Measurements from ENCODE around the gene PRKG2. TPM values are rescaled to one million over a fixed set of nuclear protein-coding genes. Genes with fewer than 3 reads are reported as not detected.
A peak's percentile ranks its signal among the peaks of the same experiment; 100 is the strongest.
"Not testable (repeated sequence)": the region's sequence is repeated elsewhere in the genome, so short reads cannot be mapped to it uniquely, and the experiment has no call there.

PRKG2 gene
- total RNA-seq, 1 experiment from 2014 or later: 2.2 TPM

GRCh38 chr4:81197864-81198524 lies 17.0 kb downstream of the PRKG2 start:
- no peaks in the 10 kb centered on the region for H3K27me3 ChIP-seq (ENCODE audit: control insufficient read depth, insufficient read depth, low read length)
- no peak overlapping the region for H3K4me3 ChIP-seq (ENCODE audit: insufficient read depth, low read depth, low read length)
- no peaks in the 10 kb centered on the region for H3K36me3 ChIP-seq (replicated peaks; ENCODE audit: control insufficient read depth, insufficient read depth, low read length)
- no peak for DNase-seq

- DNase-seq: no peak
- no peaks in the 10 kb centered on the region for H3K36me3 ChIP-seq (replicated peaks; ENCODE audit: control insufficient read depth, insufficient read depth, low read length)
- no peaks in the 10 kb centered on the region for H3K27me3 ChIP-seq (ENCODE audit: control insufficient read depth, insufficient read depth, low read length)
- no peak overlapping the region for H3K4me3 ChIP-seq (ENCODE audit: insufficient read depth, low read depth, low read length)
Measured at GRCh38 chr4:81196126-81196650, 18.8 kb downstream of the PRKG2 start.

GRCh38 chr4:81195475-81195874 lies 19.5 kb downstream of the PRKG2 start:
- Histone ChIP-seq H3K27me3 (ENCODE audit: control insufficient read depth, insufficient read depth, low read length) (no peaks in the 10 kb centered on the region), H3K4me3 (ENCODE audit: insufficient read depth, low read depth, low read length) (no peak overlapping the region), H3K36me3 (replicated peaks; ENCODE audit: control insufficient read depth, insufficient read depth, low read length) (no peaks in the 10 kb centered on the region)
- DNase-seq: no peak

- no peaks in the 10 kb centered on the region for H3K36me3 ChIP-seq (replicated peaks; ENCODE audit: control insufficient read depth, insufficient read depth, low read length)
- H3K4me3 ChIP-seq (ENCODE audit: insufficient read depth, low read depth, low read length): no peak overlapping the region
- no peak for DNase-seq
- no peaks in the 10 kb centered on the region for H3K27me3 ChIP-seq (ENCODE audit: control insufficient read depth, insufficient read depth, low read length)
Measured at GRCh38 chr4:81194286-81194685, 20.7 kb downstream of the PRKG2 start.

GRCh38 chr4:81180916-81181315 lies 34.1 kb downstream of the PRKG2 start:
- no peaks in the 10 kb centered on the region for H3K27me3 ChIP-seq (ENCODE audit: control insufficient read depth, insufficient read depth, low read length)
- no peak overlapping the region for H3K4me3 ChIP-seq (ENCODE audit: insufficient read depth, low read depth, low read length)
- no peak for DNase-seq
- no peaks in the 10 kb centered on the region for H3K36me3 ChIP-seq (replicated peaks; ENCODE audit: control insufficient read depth, insufficient read depth, low read length)

GRCh38 chr4:81179326-81179725 lies 35.7 kb downstream of the PRKG2 start:
- Histone ChIP-seq H3K27me3 (ENCODE audit: control insufficient read depth, insufficient read depth, low read length) (no peaks in the 10 kb centered on the region), H3K36me3 (replicated peaks; ENCODE audit: control insufficient read depth, insufficient read depth, low read length) (no peaks in the 10 kb centered on the region), H3K4me3 (ENCODE audit: insufficient read depth, low read depth, low read length) (no peak overlapping the region)
- DNase-seq: no peak

GRCh38 chr4:81173213-81173612 lies 41.8 kb downstream of the PRKG2 start:
- Histone ChIP-seq H3K27me3 (ENCODE audit: control insufficient read depth, insufficient read depth, low read length) (no peaks in the 10 kb centered on the region), H3K4me3 (ENCODE audit: insufficient read depth, low read depth, low read length) (no peak overlapping the region), H3K36me3 (replicated peaks; ENCODE audit: control insufficient read depth, insufficient read depth, low read length) (no peaks in the 10 kb centered on the region)
- DNase-seq: no peak

GRCh38 chr4:81166458-81167160 lies 48.4 kb downstream of the PRKG2 start:
- no peak overlapping the region for H3K4me3 ChIP-seq (ENCODE audit: insufficient read depth, low read depth, low read length)
- H3K27me3 ChIP-seq (ENCODE audit: control insufficient read depth, insufficient read depth, low read length): no peaks in the 10 kb centered on the region
- DNase-seq: no peak
- no peaks in the 10 kb centered on the region for H3K36me3 ChIP-seq (replicated peaks; ENCODE audit: control insufficient read depth, insufficient read depth, low read length)

GRCh38 chr4:81165861-81166430 lies 49.1 kb downstream of the PRKG2 start:
- Histone ChIP-seq H3K36me3 (replicated peaks; ENCODE audit: control insufficient read depth, insufficient read depth, low read length) (no peaks in the 10 kb centered on the region), H3K27me3 (ENCODE audit: control insufficient read depth, insufficient read depth, low read length) (no peaks in the 10 kb centered on the region), H3K4me3 (ENCODE audit: insufficient read depth, low read depth, low read length) (no peak overlapping the region)
- DNase-seq: no peak

GRCh38 chr4:81164623-81165416 lies 50.2 kb downstream of the PRKG2 start:
- no peaks in the 10 kb centered on the region for H3K36me3 ChIP-seq (replicated peaks; ENCODE audit: control insufficient read depth, insufficient read depth, low read length)
- H3K4me3 ChIP-seq (ENCODE audit: insufficient read depth, low read depth, low read length): no peak overlapping the region
- DNase-seq: no peak
- no peaks in the 10 kb centered on the region for H3K27me3 ChIP-seq (ENCODE audit: control insufficient read depth, insufficient read depth, low read length)

- Histone ChIP-seq H3K36me3 (replicated peaks; ENCODE audit: control insufficient read depth, insufficient read depth, low read length) (no peaks in the 10 kb centered on the region), H3K4me3 (ENCODE audit: insufficient read depth, low read depth, low read length) (no peak overlapping the region), H3K27me3 (ENCODE audit: control insufficient read depth, insufficient read depth, low read length) (no peaks in the 10 kb centered on the region)
- DNase-seq: no peak
Measured at GRCh38 chr4:81164126-81164525, 50.9 kb downstream of the PRKG2 start.

- H3K27me3 ChIP-seq (ENCODE audit: control insufficient read depth, insufficient read depth, low read length): no peaks in the 10 kb centered on the region
- no peak for DNase-seq
- no peaks in the 10 kb centered on the region for H3K36me3 ChIP-seq (replicated peaks; ENCODE audit: control insufficient read depth, insufficient read depth, low read length)
- H3K4me3 ChIP-seq (ENCODE audit: insufficient read depth, low read depth, low read length): no peak overlapping the region
Measured at GRCh38 chr4:81162752-81163458, 52.1 kb downstream of the PRKG2 start.

- not testable (repeated sequence) for DNase-seq; H3K36me3 ChIP-seq (replicated peaks; ENCODE audit: control insufficient read depth, insufficient read depth, low read length); H3K27me3 ChIP-seq (ENCODE audit: control insufficient read depth, insufficient read depth, low read length)
- H3K4me3 ChIP-seq (ENCODE audit: insufficient read depth, low read depth, low read length): peak overlapping the region; percentile 49
Measured at GRCh38 chr4:81153714-81154323, 61.2 kb downstream of the PRKG2 start.

Data from H7 (cell line).